ENCODE results near the gene TMEM97.

GRCh38 chr17:28282596-28282995, 36.4 kb upstream of the TMEM97 start:
- TF ChIP-seq CTCF (IDR thresholded peaks at IDR 0.05) (no peak), ZFX (IDR thresholded peaks at IDR 0.05; ENCODE audit: borderline replicate concordance) (no peak)

Data from 22Rv1 (cell line).